HT-29 (cell line): ENCODE measurements around the gene EIF5A. TPM values are rescaled to one million over a fixed set of nuclear protein-coding genes. Genes with fewer than 3 reads are reported as not detected.

Experiments
- DNase-seq: peaks from one replicate; pipeline ENCODE4 v3.0.0-alpha.2; 2015; ENCODE audit warnings: low spot score
- small RNA-seq: library from RNA; depleted of rRNA; stranded (forward); fragments of <200 nt; gene quantifications from one replicate; pipeline ENCODE3, GENCODE V24; 2014
- total RNA-seq: library from RNA; depleted of rRNA; stranded (reverse); fragments of >200 nt; shearing (Covaris generic); gene quantifications from 2 replicates; pipeline ENCODE4 v1.2.3, GENCODE V29; 2014; rRNA removed

The EIF5A gene
- total RNA-seq, 1 experiment from 2014 or later: 962 TPM

GRCh38 chr17:7354262-7354843 lies 46.9 kb downstream of the EIF5A start:
- DNase-seq: peak; percentile 37

GRCh38 chr17:7355053-7355452 lies 47.6 kb downstream of the EIF5A start, which contains the start of gene TMEM95:
Gene TMEM95 (plus strand): TSS chr17:7355156. CDS start chr17:7355205, 49 bp downstream.
- peak; percentile 42 for DNase-seq

GRCh38 chr17:7355573-7355972 lies 48.1 kb downstream of the EIF5A start:
- no peak for DNase-seq

- peak; percentile 72 for DNase-seq
Observed at GRCh38 chr17:7356072-7356549, 48.7 kb downstream of the EIF5A start.

- no peak for DNase-seq
Observed at GRCh38 chr17:7356756-7357155, 49.3 kb downstream of the EIF5A start.

- no peak for DNase-seq
Observed at GRCh38 chr17:7357381-7357780, 50.0 kb downstream of the EIF5A start.

- DNase-seq: no peak
Observed at GRCh38 chr17:7361906-7362305, 54.5 kb downstream of the EIF5A start.

Small RNA genes lying within 50 kb of the gene (small RNA-seq; reads per million reads assigned to genes)
- not detected for gene AC026954.2
- not detected for gene RF00019

Other genes with a start within 250 kb of the EIF5A start
- not detected in 2 replicates for gene CLEC10A, start 227.4 kb upstream of the EIF5A start, total RNA-seq
- gene ASGR2, start 192.8 kb upstream of the EIF5A start, total RNA-seq: not detected in 2 replicates
- gene ASGR1, start 128.3 kb upstream of the EIF5A start, total RNA-seq: 0.52 TPM in 1 of 2 replicates, not detected in the other
- gene DLG4, start 87.8 kb upstream of the EIF5A start, total RNA-seq: 0.26 and 1.6 TPM in 2 replicates
- 469 and 546 TPM in 2 replicates for gene ACADVL, start 87.7 kb upstream of the EIF5A start, total RNA-seq
- 42.6 and 48.6 TPM in 2 replicates for gene DVL2, start 73.1 kb upstream of the EIF5A start, total RNA-seq
- gene PHF23, start 68.2 kb upstream of the EIF5A start, total RNA-seq: 29.3 and 31.7 TPM in 2 replicates
- gene GABARAP, start 65.2 kb upstream of the EIF5A start, total RNA-seq: 72.3 and 84.0 TPM in 2 replicates
- gene CTDNEP1, start 55.9 kb upstream of the EIF5A start, total RNA-seq: 32.8 and 51.4 TPM in 2 replicates
- 46.5 and 46.7 TPM in 2 replicates for gene ELP5, start 55.4 kb upstream of the EIF5A start, total RNA-seq
- 383 and 429 TPM in 2 replicates for gene CLDN7, start 45.1 kb upstream of the EIF5A start, total RNA-seq
- gene SLC2A4, start 25.9 kb upstream of the EIF5A start, total RNA-seq: 0.26 and 0.38 TPM in 2 replicates
- 16.3 and 19.4 TPM in 2 replicates for gene YBX2, start 13.0 kb upstream of the EIF5A start, total RNA-seq
- gene GPS2, start 7.7 kb downstream of the EIF5A start, total RNA-seq: 45.7 and 49.0 TPM in 2 replicates
- 18.0 and 21.1 TPM in 2 replicates for gene NEURL4, start 21.7 kb downstream of the EIF5A start, total RNA-seq
- 0.08 TPM in 1 of 2 replicates, not detected in the other for gene ACAP1, start 28.9 kb downstream of the EIF5A start, total RNA-seq
- 5.0 and 6.2 TPM in 2 replicates for gene KCTD11, start 44.5 kb downstream of the EIF5A start, total RNA-seq
- gene TMEM95, start 47.5 kb downstream of the EIF5A start, total RNA-seq: not detected in 2 replicates
- gene TNK1, start 73.5 kb downstream of the EIF5A start, total RNA-seq: 4.8 and 9.4 TPM in 2 replicates
- gene PLSCR3, start 86.9 kb downstream of the EIF5A start, total RNA-seq: 28.5 and 32.4 TPM in 2 replicates
- gene TMEM256, start 96.5 kb downstream of the EIF5A start, total RNA-seq: 84.6 and 111 TPM in 2 replicates
- 2.2 and 2.7 TPM in 2 replicates for gene NLGN2, start 100.2 kb downstream of the EIF5A start, total RNA-seq
- not detected in 2 replicates for gene SPEM1, start 112.7 kb downstream of the EIF5A start, total RNA-seq
- not detected in 2 replicates for gene SPEM2, start 118.0 kb downstream of the EIF5A start, total RNA-seq
- not detected in 2 replicates for gene SPEM3, start 121.2 kb downstream of the EIF5A start, total RNA-seq
- 11.7 and 19.4 TPM in 2 replicates for gene TMEM102, start 127.8 kb downstream of the EIF5A start, total RNA-seq
- gene FGF11, start 131.9 kb downstream of the EIF5A start, total RNA-seq: 0.46 and 0.52 TPM in 2 replicates
- 0.83 and 1.6 TPM in 2 replicates for gene CHRNB1, start 137.4 kb downstream of the EIF5A start, total RNA-seq
- gene ZBTB4, start 172.0 kb downstream of the EIF5A start, total RNA-seq: 8.4 and 10.0 TPM in 2 replicates
- 0.28 TPM in 1 of 2 replicates, not detected in the other for gene SLC35G6, start 173.8 kb downstream of the EIF5A start, total RNA-seq
- 26.0 and 58.6 TPM in 2 replicates for gene POLR2A, start 176.7 kb downstream of the EIF5A start, total RNA-seq
- not detected in 2 replicates for gene TNFSF12, start 241.4 kb downstream of the EIF5A start, total RNA-seq